GM18507 (cell line): ENCODE measurements around the gene BBX.

Experiments used
- DNase-seq: peaks from one replicate; pipeline ENCODE4 v3.0.0; 2011; ENCODE audit warnings: low read depth; ENCODE audit not compliant: insufficient read length; ENCODE audit errors: extremely low spot score
- FAIRE-seq: peaks from 2 replicates; lab custom pipeline; 2011; peaks lifted over from hg19 to GRCh38; lab: Jason Lieb, UNC

The BBX gene

GRCh38 chr3:107641572-107642307 is 119.0 kb downstream of the BBX start:
- DNase-seq: no peak
- peak; percentile 65 for FAIRE-seq

DNA sequence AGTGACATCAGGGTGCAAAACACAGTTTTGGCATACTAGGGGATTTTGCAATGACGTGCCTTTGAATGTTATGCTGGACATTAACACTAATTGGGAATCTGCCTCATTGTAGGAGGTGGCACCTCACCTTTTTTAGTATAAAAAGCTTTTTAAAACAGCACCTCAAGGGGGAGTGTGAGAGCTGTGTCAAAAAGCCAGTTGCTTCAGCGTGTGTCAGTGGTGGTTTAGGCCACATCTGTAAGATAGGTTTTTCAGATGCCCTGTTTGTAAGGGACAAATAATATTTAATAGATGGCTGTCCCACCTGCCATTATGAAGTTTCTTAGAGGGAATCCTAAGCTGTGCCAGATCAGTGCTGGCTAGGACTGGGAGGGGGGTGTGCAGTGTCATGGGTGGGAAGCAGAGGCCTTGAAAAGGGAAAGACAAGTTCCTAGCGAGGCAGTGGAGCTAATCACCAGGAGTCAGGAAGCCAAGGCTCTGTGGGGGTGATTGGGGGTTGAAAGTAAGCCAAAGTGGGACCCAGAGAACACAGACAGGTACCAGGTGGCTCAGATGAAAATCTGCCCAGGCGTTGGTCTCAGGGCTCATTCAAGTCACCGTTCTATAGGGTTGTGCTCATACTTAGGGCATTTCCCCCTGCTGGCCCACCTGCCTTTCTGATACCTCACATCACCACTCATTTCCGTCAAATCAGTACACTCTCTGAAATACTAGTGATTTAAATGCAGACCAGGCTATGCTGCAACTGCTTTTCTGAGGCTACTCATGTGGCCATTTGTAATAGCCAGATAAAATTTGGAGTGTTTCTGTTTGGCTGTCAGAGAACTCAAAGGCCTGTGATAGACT is 120.5 kb downstream of the BBX start:
- FAIRE-seq (peak; percentile 24), DNase-seq (no peak)

GRCh38 chr3:107644631-107645030 is 121.9 kb downstream of the BBX start:
- FAIRE-seq (no peak), DNase-seq (no peak)

GRCh38 chr3:107650788-107651187 is 128.0 kb downstream of the BBX start:
- FAIRE-seq (peak; percentile 79), DNase-seq (no peak)

GRCh38 chr3:107651782-107652181 is 129.0 kb downstream of the BBX start:
- FAIRE-seq: no peak
- no peak for DNase-seq

GRCh38 chr3:107654218-107654617 is 131.5 kb downstream of the BBX start:
- no peak for DNase-seq
- no peak for FAIRE-seq

GRCh38 chr3:107657971-107658370 is 135.2 kb downstream of the BBX start:
- DNase-seq (no peak), FAIRE-seq (no peak)

GRCh38 chr3:107660306-107660976 is 137.7 kb downstream of the BBX start:
- FAIRE-seq (peak; percentile 48), DNase-seq (no peak)

- peak; percentile 72 for FAIRE-seq
These were observed 138.8 kb downstream of the BBX start for GRCh38 chr3:107661447-107662123.

GRCh38 chr3:107662124-107662507 is 139.4 kb downstream of the BBX start:
- DNase-seq (no peak), FAIRE-seq (peak; percentile 57)

More at GRCh38 chr3:107661447-107662123, 138.8 kb downstream of the BBX start:
- no peak for DNase-seq

DNA sequence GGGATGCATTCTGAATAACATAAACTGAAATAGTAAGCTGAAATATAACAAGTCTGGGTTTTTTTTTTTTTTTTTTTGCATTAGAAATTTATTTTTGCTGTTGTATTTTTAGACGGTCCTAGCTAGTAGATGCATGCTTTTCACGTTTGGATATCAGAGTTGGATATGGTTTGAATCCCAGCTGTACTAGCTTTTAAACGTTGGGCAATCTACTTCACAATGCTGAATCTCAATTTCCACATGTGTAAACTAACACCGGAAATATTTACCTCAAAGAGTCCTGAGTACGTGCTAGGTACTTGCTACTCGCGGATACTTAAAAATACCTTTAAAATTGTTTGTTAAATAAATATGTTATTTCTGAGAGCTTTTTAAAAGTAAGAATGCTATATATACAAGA is 139.8 kb downstream of the BBX start:
- DNase-seq: no peak
- FAIRE-seq: no peak

GRCh38 chr3:107663266-107663665 is 140.5 kb downstream of the BBX start:
- no peak for FAIRE-seq
- DNase-seq: no peak

DNA sequence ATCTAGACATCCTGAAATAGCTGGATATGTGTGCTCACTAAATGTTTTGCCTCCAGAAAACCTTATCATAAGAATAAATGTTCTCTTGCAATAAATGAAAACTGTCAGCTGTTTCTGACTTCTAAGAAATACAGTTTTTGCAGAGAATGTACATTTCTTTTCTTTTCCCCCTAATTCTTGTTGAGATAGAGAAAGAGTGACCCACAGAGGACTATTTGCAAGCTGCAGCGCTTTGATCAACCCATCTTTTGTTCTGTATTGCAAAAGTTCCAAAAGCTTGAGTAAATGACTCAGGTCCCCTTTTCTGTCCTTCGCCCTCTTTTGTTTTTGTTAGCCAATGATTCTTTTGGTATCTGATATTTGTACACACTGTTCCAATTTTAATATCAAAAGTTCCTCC is 141.9 kb downstream of the BBX start:
- DNase-seq: no peak
- FAIRE-seq: no peak

DNA sequence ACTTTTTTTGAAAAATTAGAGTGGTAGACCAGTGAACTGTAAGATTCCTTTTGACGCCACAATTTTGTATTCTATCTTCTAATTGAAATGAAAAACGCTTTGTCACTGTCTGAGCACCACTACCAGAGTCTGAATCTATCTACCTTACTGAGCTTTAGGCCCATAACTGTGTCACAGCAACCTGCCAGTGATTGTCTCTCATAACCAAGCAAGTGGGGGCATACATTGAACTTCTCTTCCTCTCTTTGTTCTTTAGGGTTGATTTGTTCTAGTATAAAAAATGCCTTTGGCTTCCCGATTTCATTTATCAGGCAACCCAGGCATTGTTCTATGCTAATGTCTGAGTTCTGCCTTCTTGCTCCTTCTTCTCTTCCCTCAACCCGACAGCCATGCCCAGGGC is 142.6 kb downstream of the BBX start:
- FAIRE-seq: no peak
- DNase-seq: no peak

DNA sequence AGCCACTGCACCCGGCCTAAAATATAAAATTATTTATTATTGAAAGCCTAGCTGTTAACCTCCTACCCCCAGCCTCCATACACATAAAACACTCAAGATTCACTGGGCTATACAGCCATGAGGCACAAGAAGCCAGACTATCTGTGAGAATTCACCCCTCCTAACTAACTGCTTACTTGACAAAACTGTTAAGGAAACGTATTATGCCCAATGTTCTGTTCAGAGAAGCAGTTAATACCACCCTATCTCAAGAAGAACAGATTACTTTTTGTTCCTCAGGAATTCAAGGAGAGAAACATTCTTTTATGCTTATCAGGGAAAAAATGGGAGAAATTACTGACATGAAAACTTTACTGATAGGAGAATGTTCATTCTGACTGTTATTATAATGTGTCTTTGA is 144.1 kb downstream of the BBX start:
- DNase-seq (no peak), FAIRE-seq (no peak)

GRCh38 chr3:107668416-107668815 is 145.7 kb downstream of the BBX start:
- no peak for FAIRE-seq
- no peak for DNase-seq

DNA sequence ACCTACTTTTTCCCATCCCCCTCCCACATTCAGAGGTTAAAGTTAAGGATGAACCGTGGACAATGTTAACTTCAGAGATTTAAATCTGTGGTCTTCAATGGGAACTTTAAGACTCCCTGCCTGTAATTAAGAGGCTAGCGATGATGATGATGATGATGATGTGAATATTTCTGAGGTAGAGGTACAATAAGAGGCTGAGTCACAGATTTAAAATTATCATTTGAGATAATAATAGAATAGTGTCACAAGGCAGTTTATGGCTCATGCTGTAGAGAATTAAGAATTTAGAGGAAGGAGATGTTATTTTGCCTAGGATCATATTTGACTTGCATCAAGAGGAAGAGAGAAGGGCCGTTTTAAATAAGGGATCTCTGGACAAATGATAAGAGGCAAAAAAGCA is 146.2 kb downstream of the BBX start:
- no peak for FAIRE-seq

DNA sequence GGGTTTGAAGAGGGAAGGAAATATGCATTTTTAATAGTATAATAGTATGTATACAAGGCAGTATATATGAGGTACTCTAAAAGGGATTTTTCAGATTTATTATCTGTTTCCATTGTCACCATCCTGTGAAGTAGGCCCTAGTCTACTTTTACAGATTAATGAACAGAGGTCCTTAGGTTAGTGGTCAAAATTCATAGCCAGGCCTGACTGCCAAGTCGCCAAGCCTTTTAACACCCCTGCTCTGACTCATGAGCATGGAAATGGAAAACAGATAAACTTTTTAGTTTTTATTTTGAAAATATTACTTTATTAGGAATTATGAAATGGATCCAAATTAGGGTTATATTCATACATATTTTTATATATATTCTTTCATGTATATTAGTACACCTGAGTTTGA is 146.9 kb downstream of the BBX start:
- FAIRE-seq (no peak), DNase-seq (no peak)

More for the DNA sequence above, 146.2 kb downstream of the BBX start:
- DNase-seq: no peak

- FAIRE-seq (no peak), DNase-seq (no peak)
These were observed 148.2 kb downstream of the BBX start for GRCh38 chr3:107670986-107671385.

GRCh38 chr3:107674371-107674770 is 151.6 kb downstream of the BBX start:
- FAIRE-seq (peak; percentile 69), DNase-seq (no peak)
